HepG2 (cell line): ENCODE measurements around the gene DLAT. TPM values are rescaled to one million over a fixed set of nuclear protein-coding genes. Genes with fewer than 3 reads are reported as not detected.

Experiments
- ETV5 ChIP-seq: IDR thresholded peaks from 2 replicates; pipeline ENCODE4 v1.6.1; 2018; ENCODE audit warnings: missing biosample characterization, missing genetic modification reagents, inconsistent platforms, borderline replicate concordance
- JUN ChIP-seq: sonication (generic); formaldehyde crosslinking; IDR thresholded peaks from 2 replicates; pipeline ENCODE4 v1.4.0; 2020; ENCODE audit warnings: mild to moderate bottlenecking, missing genetic modification reagents
- KDM6A ChIP-seq: IDR thresholded peaks from 2 replicates; pipeline ENCODE4 v1.6.1; 2016; ENCODE audit warnings: low read depth
- MAFG ChIP-seq: sonication (generic); formaldehyde crosslinking; IDR thresholded peaks from 2 replicates; pipeline ENCODE4 v1.5.1; 2020; ENCODE audit warnings: mild to moderate bottlenecking, missing genetic modification reagents
- MTF2 ChIP-seq: sonication (generic); formaldehyde crosslinking; IDR thresholded peaks from 2 replicates; pipeline ENCODE4 v1.5.0; 2020; ENCODE audit warnings: missing genetic modification reagents, borderline replicate concordance
- MXI1 ChIP-seq: IDR thresholded peaks from 3 replicates; pipeline ENCODE4 v1.6.1; 2012; ENCODE audit warnings: low read depth, low read length, inconsistent platforms, borderline replicate concordance
- NONO ChIP-seq, 2 experiments: fragments of 450-650 bp in 1 of 2; sonication (generic) in 1 of 2; formaldehyde crosslinking in 1 of 2; IDR thresholded peaks in 1 of 2; conservative IDR thresholded peaks in 1 of 2; 2 replicates each; pipeline versions ENCODE4 v1.6.1 to v1.8.0; 2017 to 2022; ENCODE audit warnings: mild to moderate bottlenecking in 1 of 2, missing genetic modification reagents in 1 of 2, moderate library complexity in 1 of 2
- POGZ ChIP-seq: sonication (generic); formaldehyde crosslinking; IDR thresholded peaks from 2 replicates; pipeline ENCODE4 v1.4.0; 2020; ENCODE audit warnings: mild to moderate bottlenecking, missing genetic modification reagents
- REPIN1 ChIP-seq: sonication (generic); formaldehyde crosslinking; IDR thresholded peaks from 2 replicates; pipeline ENCODE4 v1.8.0; 2022; ENCODE audit warnings: missing genetic modification reagents, low read depth, mild to moderate bottlenecking, borderline replicate concordance
- RERE ChIP-seq: IDR thresholded peaks from 2 replicates; pipeline ENCODE4 v1.6.1; 2016; ENCODE audit warnings: low read depth, missing genetic modification reagents, missing compliant biosample characterization
- TBX2 ChIP-seq: sonication (generic); formaldehyde crosslinking; IDR thresholded peaks from 2 replicates; pipeline ENCODE4 v1.5.0; 2020; ENCODE audit warnings: missing genetic modification reagents, mild to moderate bottlenecking, borderline replicate concordance
- ZBTB20 ChIP-seq: sonication (generic); formaldehyde crosslinking; IDR thresholded peaks from 2 replicates; pipeline ENCODE4 v1.8.1; 2023; ENCODE audit warnings: missing genetic modification reagents, low read depth, mild to moderate bottlenecking, borderline replicate concordance
- ZNF331 ChIP-seq: sonication (generic); formaldehyde crosslinking; IDR thresholded peaks from 2 replicates; pipeline ENCODE4 v1.4.0; 2020; ENCODE audit warnings: missing genetic modification reagents
- ZNF562 ChIP-seq: sonication (generic); formaldehyde crosslinking; IDR thresholded peaks from 2 replicates; pipeline ENCODE4 v1.8.0; 2022; ENCODE audit warnings: missing genetic modification reagents, borderline replicate concordance
- ZNF605 ChIP-seq: sonication (generic); formaldehyde crosslinking; IDR thresholded peaks from 2 replicates; pipeline ENCODE4 v1.8.0; 2022; ENCODE audit warnings: mild to moderate bottlenecking, missing genetic modification reagents
- ZNF737 ChIP-seq: sonication (generic); formaldehyde crosslinking; IDR thresholded peaks from 2 replicates; pipeline ENCODE4 v1.5.0; 2020; ENCODE audit warnings: missing genetic modification reagents, mild to moderate bottlenecking, borderline replicate concordance
- polyA plus RNA-seq, 8 experiments: library from polyadenylated mRNA; depleted of rRNA in 3 of 8; stranded (reverse) in 7 of 8; unstranded in 1 of 8; fragments of >200 nt; fragmentation: Illumina TruSeq in 4 of 8; extraction: Trizol in 4 of 8; gene quantifications; 2 replicates each; pipeline versions ENCODE4 v1.2.1 to v1.2.3, GENCODE V29; 2011 to 2016; ENCODE audit warnings: low read depth in 4 of 8, missing spikeins in 1 of 8, mixed read lengths in 1 of 8; ENCODE audit not compliant: insufficient read depth in 1 of 8
- total RNA-seq, 5 experiments: library from RNA; depleted of rRNA; stranded (reverse); fragments of >200 nt; fragmentation: Illumina TruSeq; extraction: Trizol; gene quantifications; 2 replicates each; pipeline ENCODE4 v1.2.3, GENCODE V29; 2016; ENCODE audit warnings: low read depth in 1 of 5
- TF ChIP-seq, protein P1 (sequence below): sonication (generic); formaldehyde crosslinking; IDR thresholded peaks from 2 replicates; pipeline ENCODE4 v1.4.0; 2020; ENCODE audit warnings: missing genetic modification reagents, borderline replicate concordance
- TF ChIP-seq, protein P2 (sequence below): sonication (generic); formaldehyde crosslinking; IDR thresholded peaks from 2 replicates; pipeline ENCODE4 v1.5.1; 2020; ENCODE audit warnings: missing genetic modification reagents, mild to moderate bottlenecking, borderline replicate concordance
- TF ChIP-seq, protein P3 (sequence below): sonication (generic); formaldehyde crosslinking; IDR thresholded peaks from 2 replicates; pipeline ENCODE4 v1.9.0; 2022; ENCODE audit warnings: low read depth, missing genetic modification reagents

DLAT gene
- total and polyA plus RNA-seq, 2 of the 13 experiments (the other 11 are each of a cell fraction or from before 2014, with no cell fraction given), result 26.4 to 62.2 TPM

DNA sequence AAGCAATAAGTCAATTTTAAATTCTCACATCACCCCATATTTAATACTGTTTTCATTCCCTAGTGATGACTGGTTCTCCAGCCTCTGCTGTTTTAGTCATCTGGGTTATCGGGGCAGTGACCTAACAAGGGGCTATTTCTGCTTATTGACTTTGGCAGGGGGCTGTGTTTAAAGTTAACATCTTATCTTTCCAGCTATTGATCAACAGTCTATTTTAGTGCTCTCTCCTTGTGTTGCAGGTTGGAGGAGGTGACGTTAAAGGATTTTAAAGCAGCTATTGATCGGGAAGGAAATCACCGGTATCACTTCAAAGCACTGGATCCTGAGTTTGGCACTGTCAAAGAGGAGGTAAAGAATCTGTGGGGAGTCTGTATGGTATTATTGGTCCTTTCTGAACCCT, 7.7 kb upstream of the DLAT start (continued):
- peak; percentile 40; the same call in 1 of the 2 replicates for TF ChIP-seq RERE (CRISPR knock-in tag)
- TF ChIP-seq ZNF737 (CRISPR knock-in tag), result no peak
- TF ChIP-seq ZNF605 (CRISPR knock-in tag), result 0 out of 2 replicates have a peak, but pooled peaks have one; percentile 28
- peak; percentile 62; the same call in 1 of the 2 replicates for TF ChIP-seq ZBTB20 (CRISPR knock-in tag)
- TF ChIP-seq, protein P1, sequence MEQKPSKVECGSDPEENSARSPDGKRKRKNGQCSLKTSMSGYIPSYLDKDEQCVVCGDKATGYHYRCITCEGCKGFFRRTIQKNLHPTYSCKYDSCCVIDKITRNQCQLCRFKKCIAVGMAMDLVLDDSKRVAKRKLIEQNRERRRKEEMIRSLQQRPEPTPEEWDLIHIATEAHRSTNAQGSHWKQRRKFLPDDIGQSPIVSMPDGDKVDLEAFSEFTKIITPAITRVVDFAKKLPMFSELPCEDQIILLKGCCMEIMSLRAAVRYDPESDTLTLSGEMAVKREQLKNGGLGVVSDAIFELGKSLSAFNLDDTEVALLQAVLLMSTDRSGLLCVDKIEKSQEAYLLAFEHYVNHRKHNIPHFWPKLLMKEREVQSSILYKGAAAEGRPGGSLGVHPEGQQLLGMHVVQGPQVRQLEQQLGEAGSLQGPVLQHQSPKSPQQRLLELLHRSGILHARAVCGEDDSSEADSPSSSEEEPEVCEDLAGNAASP, result 0 out of 2 replicates have a peak, but pooled peaks have one; percentile 14
- TF ChIP-seq POGZ (CRISPR knock-in tag), result peak; percentile 75
- TF ChIP-seq JUN (CRISPR knock-in tag), result peak; percentile 60; the same call in 1 of the 2 replicates
- TF ChIP-seq ETV5 (CRISPR knock-in tag), result peak; percentile 67; the same call in 1 of the 2 replicates
- peak; percentile 55; the same call in 1 of the 2 replicates for TF ChIP-seq TBX2 (CRISPR knock-in tag)
- no peak for TF ChIP-seq MTF2 (CRISPR knock-in tag)
- TF ChIP-seq MXI1, result no peak
- TF ChIP-seq NONO (IDR thresholded peaks at IDR 0.05), result no peak
- peak; percentile 50; the same call in 1 of the 2 replicates for TF ChIP-seq NONO (CRISPR knock-in tag; conservative IDR thresholded peaks at IDR 0.05)
- TF ChIP-seq ZNF331 (CRISPR knock-in tag), result 0 out of 2 replicates have a peak, but pooled peaks have one; percentile 24
- TF ChIP-seq REPIN1 (CRISPR knock-in tag), result peak; percentile 74; the same call in 1 of the 2 replicates
- TF ChIP-seq MAFG (CRISPR knock-in tag), result no peak
- TF ChIP-seq, protein P2, sequence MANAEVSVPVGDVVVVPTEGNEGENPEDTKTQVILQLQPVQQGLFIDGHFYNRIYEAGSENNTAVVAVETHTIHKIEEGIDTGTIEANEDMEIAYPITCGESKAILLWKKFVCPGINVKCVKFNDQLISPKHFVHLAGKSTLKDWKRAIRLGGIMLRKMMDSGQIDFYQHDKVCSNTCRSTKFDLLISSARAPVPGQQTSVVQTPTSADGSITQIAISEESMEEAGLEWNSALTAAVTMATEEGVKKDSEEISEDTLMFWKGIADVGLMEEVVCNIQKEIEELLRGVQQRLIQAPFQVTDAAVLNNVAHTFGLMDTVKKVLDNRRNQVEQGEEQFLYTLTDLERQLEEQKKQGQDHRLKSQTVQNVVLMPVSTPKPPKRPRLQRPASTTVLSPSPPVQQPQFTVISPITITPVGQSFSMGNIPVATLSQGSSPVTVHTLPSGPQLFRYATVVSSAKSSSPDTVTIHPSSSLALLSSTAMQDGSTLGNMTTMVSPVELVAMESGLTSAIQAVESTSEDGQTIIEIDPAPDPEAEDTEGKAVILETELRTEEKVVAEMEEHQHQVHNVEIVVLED (CRISPR knock-in tag), result peak; percentile 33; the same call in 1 of the 2 replicates
- TF ChIP-seq ZNF562, result no peak
- TF ChIP-seq KDM6A (CRISPR knock-in tag), result no peak
- TF ChIP-seq, protein P3, sequence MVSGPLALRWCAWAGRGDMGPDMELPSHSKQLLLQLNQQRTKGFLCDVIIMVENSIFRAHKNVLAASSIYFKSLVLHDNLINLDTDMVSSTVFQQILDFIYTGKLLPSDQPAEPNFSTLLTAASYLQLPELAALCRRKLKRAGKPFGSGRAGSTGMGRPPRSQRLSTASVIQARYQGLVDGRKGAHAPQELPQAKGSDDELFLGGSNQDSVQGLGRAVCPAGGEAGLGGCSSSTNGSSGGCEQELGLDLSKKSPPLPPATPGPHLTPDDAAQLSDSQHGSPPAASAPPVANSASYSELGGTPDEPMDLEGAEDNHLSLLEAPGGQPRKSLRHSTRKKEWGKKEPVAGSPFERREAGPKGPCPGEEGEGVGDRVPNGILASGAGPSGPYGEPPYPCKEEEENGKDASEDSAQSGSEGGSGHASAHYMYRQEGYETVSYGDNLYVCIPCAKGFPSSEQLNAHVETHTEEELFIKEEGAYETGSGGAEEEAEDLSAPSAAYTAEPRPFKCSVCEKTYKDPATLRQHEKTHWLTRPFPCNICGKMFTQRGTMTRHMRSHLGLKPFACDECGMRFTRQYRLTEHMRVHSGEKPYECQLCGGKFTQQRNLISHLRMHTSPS (CRISPR knock-in tag), result no peak
